Keratinocyte (primary cell): Measurements from ENCODE around the gene ADIG. TPM values are rescaled to one million over a fixed set of nuclear protein-coding genes. Genes with fewer than 3 reads are reported as not detected.

Experiments used
- DNase-seq: peaks from one replicate; pipeline ENCODE4 v3.0.0-alpha.2; 2011; ENCODE audit warnings: low read depth, missing footprints, low spot score
- FAIRE-seq: peaks from 2 replicates; lab custom pipeline; 2011; peaks lifted over from hg19 to GRCh38; lab: Jason Lieb, UNC
- H2AFZ ChIP-seq: 2 replicates; pipeline ENCODE4 v1.6.0; 2012; ENCODE audit warnings: low read length, control low read depth, inconsistent platforms; ENCODE audit not compliant: control insufficient read depth
- H3K27ac ChIP-seq: 2 replicates; pipeline ENCODE4 v1.5.1; 2011; ENCODE audit warnings: low read length; ENCODE audit not compliant: control insufficient read depth, insufficient read depth
- H3K27me3 ChIP-seq: 3 replicates; pipeline ENCODE4 v1.6.0; 2011; ENCODE audit warnings: low read length; ENCODE audit not compliant: control insufficient read depth, insufficient read depth; ENCODE audit errors: extremely low read depth
- H3K36me3 ChIP-seq, 2 experiments: 2 replicates in 1 of 2; 3 replicates in 1 of 2; pipeline ENCODE4 v1.5.1; 2011; ENCODE audit warnings: low read length in 2 of 2, mild to moderate bottlenecking in 1 of 2; ENCODE audit not compliant: control insufficient read depth in 2 of 2, insufficient read depth in 2 of 2; ENCODE audit errors: extremely low read depth in 1 of 2
- H3K4me1 ChIP-seq: 3 replicates; pipeline ENCODE4 v1.5.1; 2011; ENCODE audit warnings: low read length; ENCODE audit not compliant: control insufficient read depth, insufficient read depth; ENCODE audit errors: extremely low read depth
- H3K4me2 ChIP-seq: 3 replicates; pipeline ENCODE4 v1.6.0; 2011; ENCODE audit warnings: low read depth, low read length; ENCODE audit not compliant: control insufficient read depth, insufficient read depth; ENCODE audit errors: extremely low read depth
- H3K4me3 ChIP-seq, 3 experiments: fragments of 200-600 bp in 1 of 3; sonication (generic) in 1 of 3; 2 replicates in 2 of 3; 3 replicates in 1 of 3; pipeline ENCODE4 v1.5.1; 2011 to 2016; ENCODE audit warnings: low read length in 3 of 3, mild to moderate bottlenecking in 3 of 3, control low read depth in 2 of 3, inconsistent platforms in 1 of 3, low read depth in 1 of 3, mixed read lengths in 1 of 3, mixed run types in 1 of 3, moderate library complexity in 1 of 3; ENCODE audit not compliant: control insufficient read depth in 2 of 3, insufficient read depth in 2 of 3; ENCODE audit errors: extremely low read depth in 1 of 3
- H3K79me2 ChIP-seq: 2 replicates; pipeline ENCODE4 v1.6.0; 2012; ENCODE audit warnings: low read length; ENCODE audit not compliant: control insufficient read depth, insufficient read depth
- H3K9ac ChIP-seq: 3 replicates; pipeline ENCODE4 v1.6.0; 2011; ENCODE audit warnings: low read length; ENCODE audit not compliant: control insufficient read depth, insufficient read depth; ENCODE audit errors: extremely low read depth
- H3K9me1 ChIP-seq: 3 replicates; pipeline ENCODE4 v1.6.0; 2011; ENCODE audit warnings: low read length; ENCODE audit not compliant: control insufficient read depth, insufficient read depth; ENCODE audit errors: extremely low read depth
- H3K9me3 ChIP-seq: 2 replicates; pipeline ENCODE4 v1.5.1; 2012; ENCODE audit warnings: low read depth, low read length; ENCODE audit not compliant: control insufficient read depth
- H4K20me1 ChIP-seq: 3 replicates; pipeline ENCODE4 v1.6.0; 2011; ENCODE audit warnings: low read length; ENCODE audit not compliant: control insufficient read depth, insufficient read depth; ENCODE audit errors: extremely low read depth
- CTCF ChIP-seq, 3 experiments: IDR thresholded peaks in 1 of 3; conservative IDR thresholded peaks in 1 of 3; optimal IDR thresholded peaks in 1 of 3; 2 replicates in 2 of 3; 3 replicates in 1 of 3; pipeline versions ENCODE3 to v1.5.1; 2011; ENCODE audit warnings: low read length in 3 of 3, mild to moderate bottlenecking in 3 of 3, moderate library complexity in 2 of 3, control low read depth in 1 of 3, inconsistent platforms in 1 of 3; ENCODE audit not compliant: insufficient read depth in 2 of 3; ENCODE audit errors: extremely low read depth in 1 of 3
- EZH2 ChIP-seq: IDR thresholded peaks from one replicate; pipeline ENCODE4 v1.6.1; 2012; ENCODE audit warnings: inconsistent platforms, mild to moderate bottlenecking, low read length, moderate library complexity
- dilution Hi-C: fragments of 300-500 bp; cut with MboI; formaldehyde crosslinking; loops from one replicate; pipeline ENCODE4 v1.7.0; 2020; ENCODE audit warnings: low sequenced_read_pairs; ENCODE audit not compliant: extremely low pct_ligation_motif_present
- polyA plus RNA-seq, 5 experiments: library from polyadenylated mRNA; depleted of rRNA in 3 of 5; stranded (reverse) in 3 of 5; stranded (forward) in 1 of 5; unstranded in 1 of 5; fragments of >200 nt; gene quantifications; 1 replicate in 1 of 5; 2 replicates in 3 of 5; 3 replicates in 1 of 5; pipeline versions ENCODE4 v1.2.1 to v1.2.3, GENCODE V29; 2011 to 2012; ENCODE audit warnings: missing spikeins in 2 of 5, low read depth in 1 of 5, low replicate concordance in 1 of 5

ADIG gene
- polyA plus RNA-seq, 1 donor (not counting 4 experiments of a cell fraction or from before 2014, with no cell fraction given), result not detected

- Histone ChIP-seq H3K4me1 (peaks cover 9% of the 10 kb centered on the region), H3K4me3 (no peak overlapping the region), H3K9ac (no peak overlapping the region), H3K27ac (no peak overlapping the region), H4K20me1 (no peaks in the 10 kb centered on the region), H3K9me3 (no peaks in the 10 kb centered on the region), H2AFZ (no peak overlapping the region), H3K27me3 (peaks cover 16% of the 10 kb centered on the region), H3K4me2 (no peak overlapping the region), H3K9me1 (no peaks in the 10 kb centered on the region), H3K79me2 (no peaks in the 10 kb centered on the region), H3K36me3 (no peaks in the 10 kb centered on the region)
- no peak for FAIRE-seq
- dilution Hi-C loops, result no loop called here
- no peak for DNase-seq
- TF ChIP-seq EZH2, result no peak
- TF ChIP-seq CTCF (optimal IDR thresholded peaks at IDR 0.05 in 1 of 3, IDR thresholded peaks at IDR 0.05 in 1 of 3, conservative IDR thresholded peaks at IDR 0.05 in 1 of 3; ENCODE audit: extremely low read depth in 1 of 3, insufficient read depth in 2 of 3, low read length in 3 of 3), result no peak
These were observed 18.4 kb downstream of the ADIG start for GRCh38 chr20:38599410-38599882.

- no peaks in the 10 kb centered on the region for H3K9me3 ChIP-seq
- H2AFZ ChIP-seq, result no peak overlapping the region
- no peaks in the 10 kb centered on the region for H4K20me1 ChIP-seq
- no peak overlapping the region for H3K4me3 ChIP-seq
- H3K9ac ChIP-seq, result no peak overlapping the region
- H3K27me3 ChIP-seq, result peaks cover 16% of the 10 kb centered on the region
- DNase-seq, result no peak
- dilution Hi-C loops, result no loop called here
- TF ChIP-seq EZH2 (no peak), CTCF (optimal IDR thresholded peaks at IDR 0.05 in 1 of 3, IDR thresholded peaks at IDR 0.05 in 1 of 3, conservative IDR thresholded peaks at IDR 0.05 in 1 of 3; ENCODE audit: extremely low read depth in 1 of 3, insufficient read depth in 2 of 3, low read length in 3 of 3) (no peak)
- no peak for FAIRE-seq
- peaks cover 9% of the 10 kb centered on the region for H3K4me1 ChIP-seq
- H3K4me2 ChIP-seq, result no peak overlapping the region
- no peaks in the 10 kb centered on the region for H3K79me2 ChIP-seq
- H3K9me1 ChIP-seq, result no peaks in the 10 kb centered on the region
- no peaks in the 10 kb centered on the region for H3K36me3 ChIP-seq
- no peak overlapping the region for H3K27ac ChIP-seq
These were observed 19.1 kb downstream of the ADIG start for GRCh38 chr20:38600057-38600456.
